ENCODE results near the gene EML5.

DNA sequence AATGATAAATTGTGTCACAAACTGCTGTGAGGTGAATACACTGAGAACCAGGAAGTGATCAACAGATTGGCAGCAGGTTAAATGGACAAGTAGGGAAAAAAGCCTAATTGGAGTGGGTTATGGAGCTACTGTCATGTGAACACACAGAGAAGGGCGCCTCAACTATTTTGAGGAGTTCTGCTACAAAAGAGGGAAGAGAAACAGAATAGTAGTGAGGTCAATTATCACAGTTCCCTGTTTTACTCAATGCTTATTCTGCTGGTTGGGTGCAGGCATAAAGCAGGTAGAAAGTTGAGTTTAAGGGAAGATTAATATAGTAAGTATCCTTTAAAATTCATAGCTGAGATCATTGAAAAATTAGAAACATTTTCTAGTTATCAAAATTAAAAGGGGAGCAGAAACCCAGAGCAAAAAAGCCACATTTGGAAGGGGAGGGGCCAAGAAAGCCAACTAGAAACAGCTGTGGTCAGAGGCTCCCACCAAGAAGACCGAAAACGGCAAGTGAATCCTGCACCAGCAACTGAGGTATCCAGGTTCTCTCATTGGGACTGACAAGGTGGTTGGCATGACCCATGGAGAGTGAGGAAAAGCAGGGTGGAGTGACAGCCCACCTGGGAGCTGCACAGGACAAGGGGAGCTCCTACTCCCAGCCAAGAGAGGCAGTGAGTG lies 124.2 kb downstream of the EML5 start:
- TF ChIP-seq, protein P1, sequence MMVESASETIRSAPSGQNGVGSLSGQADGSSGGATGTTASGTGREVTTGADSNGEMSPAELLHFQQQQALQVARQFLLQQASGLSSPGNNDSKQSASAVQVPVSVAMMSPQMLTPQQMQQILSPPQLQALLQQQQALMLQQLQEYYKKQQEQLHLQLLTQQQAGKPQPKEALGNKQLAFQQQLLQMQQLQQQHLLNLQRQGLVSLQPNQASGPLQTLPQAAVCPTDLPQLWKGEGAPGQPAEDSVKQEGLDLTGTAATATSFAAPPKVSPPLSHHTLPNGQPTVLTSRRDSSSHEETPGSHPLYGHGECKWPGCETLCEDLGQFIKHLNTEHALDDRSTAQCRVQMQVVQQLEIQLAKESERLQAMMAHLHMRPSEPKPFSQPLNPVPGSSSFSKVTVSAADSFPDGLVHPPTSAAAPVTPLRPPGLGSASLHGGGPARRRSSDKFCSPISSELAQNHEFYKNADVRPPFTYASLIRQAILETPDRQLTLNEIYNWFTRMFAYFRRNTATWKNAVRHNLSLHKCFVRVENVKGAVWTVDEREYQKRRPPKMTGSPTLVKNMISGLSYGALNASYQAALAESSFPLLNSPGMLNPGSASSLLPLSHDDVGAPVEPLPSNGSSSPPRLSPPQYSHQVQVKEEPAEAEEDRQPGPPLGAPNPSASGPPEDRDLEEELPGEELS (CRISPR knock-in tag; IDR thresholded peaks at IDR 0.05): no peak
- TF ChIP-seq ZNF263 (CRISPR knock-in tag; IDR thresholded peaks at IDR 0.05; ENCODE audit: low read depth) (no peak), JUN (CRISPR knock-in tag; IDR thresholded peaks at IDR 0.05) (no peak), MAX (CRISPR knock-in tag; IDR thresholded peaks at IDR 0.05) (no peak), ZNF512 (CRISPR knock-in tag; IDR thresholded peaks at IDR 0.05; ENCODE audit: borderline replicate concordance) (no peak), ZNF219 (CRISPR knock-in tag; IDR thresholded peaks at IDR 0.05; ENCODE audit: borderline replicate concordance) (no peak), MLX (CRISPR knock-in tag; IDR thresholded peaks at IDR 0.05) (no peak), FOXJ3 (CRISPR knock-in tag; IDR thresholded peaks at IDR 0.05; ENCODE audit: borderline replicate concordance) (no peak)
- TF ChIP-seq, protein P2, sequence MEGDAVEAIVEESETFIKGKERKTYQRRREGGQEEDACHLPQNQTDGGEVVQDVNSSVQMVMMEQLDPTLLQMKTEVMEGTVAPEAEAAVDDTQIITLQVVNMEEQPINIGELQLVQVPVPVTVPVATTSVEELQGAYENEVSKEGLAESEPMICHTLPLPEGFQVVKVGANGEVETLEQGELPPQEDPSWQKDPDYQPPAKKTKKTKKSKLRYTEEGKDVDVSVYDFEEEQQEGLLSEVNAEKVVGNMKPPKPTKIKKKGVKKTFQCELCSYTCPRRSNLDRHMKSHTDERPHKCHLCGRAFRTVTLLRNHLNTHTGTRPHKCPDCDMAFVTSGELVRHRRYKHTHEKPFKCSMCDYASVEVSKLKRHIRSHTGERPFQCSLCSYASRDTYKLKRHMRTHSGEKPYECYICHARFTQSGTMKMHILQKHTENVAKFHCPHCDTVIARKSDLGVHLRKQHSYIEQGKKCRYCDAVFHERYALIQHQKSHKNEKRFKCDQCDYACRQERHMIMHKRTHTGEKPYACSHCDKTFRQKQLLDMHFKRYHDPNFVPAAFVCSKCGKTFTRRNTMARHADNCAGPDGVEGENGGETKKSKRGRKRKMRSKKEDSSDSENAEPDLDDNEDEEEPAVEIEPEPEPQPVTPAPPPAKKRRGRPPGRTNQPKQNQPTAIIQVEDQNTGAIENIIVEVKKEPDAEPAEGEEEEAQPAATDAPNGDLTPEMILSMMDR (IDR thresholded peaks at IDR 0.05): no peak
- TF ChIP-seq, protein P3, sequence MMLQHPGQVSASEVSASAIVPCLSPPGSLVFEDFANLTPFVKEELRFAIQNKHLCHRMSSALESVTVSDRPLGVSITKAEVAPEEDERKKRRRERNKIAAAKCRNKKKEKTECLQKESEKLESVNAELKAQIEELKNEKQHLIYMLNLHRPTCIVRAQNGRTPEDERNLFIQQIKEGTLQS (CRISPR knock-in tag; conservative IDR thresholded peaks at IDR 0.05): no peak
